Keratinocyte (primary cell): ENCODE data around the gene PLA2G10.

Experiments
- CTCF ChIP-seq, 3 experiments: IDR thresholded peaks in 1 of 3; conservative IDR thresholded peaks in 1 of 3; optimal IDR thresholded peaks in 1 of 3; 2 replicates in 2 of 3; 3 replicates in 1 of 3; pipeline versions ENCODE3 to v1.5.1; 2011; ENCODE audit warnings: low read length in 3 of 3, mild to moderate bottlenecking in 3 of 3, moderate library complexity in 2 of 3, control low read depth in 1 of 3, inconsistent platforms in 1 of 3; ENCODE audit not compliant: insufficient read depth in 2 of 3; ENCODE audit errors: extremely low read depth in 1 of 3
- EZH2 ChIP-seq: IDR thresholded peaks from one replicate; pipeline ENCODE4 v1.6.1; 2012; ENCODE audit warnings: inconsistent platforms, mild to moderate bottlenecking, low read length, moderate library complexity

DNA sequence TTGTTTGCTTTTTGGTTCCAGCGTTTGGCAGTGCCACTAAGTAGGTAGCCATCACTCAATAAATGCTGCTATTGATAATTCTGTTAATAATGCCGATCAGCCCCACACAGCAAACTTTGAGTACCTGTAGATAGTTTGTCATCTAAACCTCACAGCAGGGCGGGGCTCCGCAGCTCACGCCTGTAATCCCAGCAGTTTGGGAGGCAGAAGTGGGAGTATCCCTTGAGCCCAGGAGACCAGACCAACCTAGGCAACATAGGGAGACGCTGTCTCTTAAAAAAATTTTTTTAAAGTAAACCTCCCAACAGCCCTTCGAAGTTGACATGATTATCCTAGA lies 59.8 kb downstream of the PLA2G10 start:
- TF ChIP-seq CTCF (optimal IDR thresholded peaks at IDR 0.05 in 1 of 3, IDR thresholded peaks at IDR 0.05 in 1 of 3, conservative IDR thresholded peaks at IDR 0.05 in 1 of 3; ENCODE audit: extremely low read depth in 1 of 3, insufficient read depth in 2 of 3, low read length in 3 of 3), result no peak
- TF ChIP-seq EZH2, result no peak
